WTC11 (cell line): Measurements from ENCODE around the gene AGAP1.

Experiments
- NFYB ChIP-seq: sonication (generic); formaldehyde crosslinking; conservative IDR thresholded peaks from 2 replicates; pipeline ENCODE4 v1.8.0; 2022; ENCODE audit warnings: low read depth, missing genetic modification reagents
- SP1 ChIP-seq: sonication (generic); formaldehyde crosslinking; conservative IDR thresholded peaks from 2 replicates; pipeline ENCODE4 v1.8.1; 2022; ENCODE audit warnings: missing genetic modification reagents
- TF ChIP-seq, protein P1 (sequence below): sonication (generic); formaldehyde crosslinking; IDR thresholded peaks from 2 replicates; pipeline ENCODE4 v1.8.1; 2023; ENCODE audit warnings: mild to moderate bottlenecking, missing genetic modification reagents

DNA sequence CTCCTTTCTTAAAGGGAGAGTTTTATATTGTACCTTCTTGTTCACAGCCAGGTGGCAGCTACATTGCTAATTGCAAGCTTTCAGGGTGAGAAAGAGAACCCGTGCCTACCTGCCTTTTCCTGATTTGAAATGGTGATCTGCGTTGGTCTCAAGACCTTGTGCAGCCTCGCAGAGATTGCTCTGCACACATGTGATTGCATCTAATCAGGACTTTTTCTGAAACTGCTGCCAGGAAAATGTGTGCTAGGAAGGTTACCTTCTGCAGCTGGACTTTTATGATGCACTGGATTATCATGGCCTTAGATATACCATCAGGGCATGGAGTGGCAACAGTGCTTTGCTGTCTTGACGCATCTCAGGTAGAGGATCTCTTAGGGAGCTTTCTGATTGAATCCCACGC, 45.1 kb downstream of the AGAP1 start:
- TF ChIP-seq, protein P1, sequence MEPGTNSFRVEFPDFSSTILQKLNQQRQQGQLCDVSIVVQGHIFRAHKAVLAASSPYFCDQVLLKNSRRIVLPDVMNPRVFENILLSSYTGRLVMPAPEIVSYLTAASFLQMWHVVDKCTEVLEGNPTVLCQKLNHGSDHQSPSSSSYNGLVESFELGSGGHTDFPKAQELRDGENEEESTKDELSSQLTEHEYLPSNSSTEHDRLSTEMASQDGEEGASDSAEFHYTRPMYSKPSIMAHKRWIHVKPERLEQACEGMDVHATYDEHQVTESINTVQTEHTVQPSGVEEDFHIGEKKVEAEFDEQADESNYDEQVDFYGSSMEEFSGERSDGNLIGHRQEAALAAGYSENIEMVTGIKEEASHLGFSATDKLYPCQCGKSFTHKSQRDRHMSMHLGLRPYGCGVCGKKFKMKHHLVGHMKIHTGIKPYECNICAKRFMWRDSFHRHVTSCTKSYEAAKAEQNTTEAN (CRISPR knock-in tag): no peak
- TF ChIP-seq SP1 (CRISPR knock-in tag) (no peak), NFYB (CRISPR knock-in tag) (no peak)
